Activated naive CD4-positive, alpha-beta T cell treated with anti-CD3 and anti-CD28 coated beads, Interleukin-2, amount 50 U/mL, for 72 hours (primary cell): ENCODE data around the gene LGALS16. TPM values are rescaled to one million over a fixed set of nuclear protein-coding genes. Genes with fewer than 3 reads are reported as not detected.
"Not testable (repeated sequence)": the region's sequence is repeated elsewhere in the genome, so short reads cannot be mapped to it uniquely, and the experiment has no call there.

ENCODE experiments used
- ATAC-seq, 2 donors: fragments of 150-1000 bp; cut with Tn5 transposase; 2 replicates each; pipeline ENCODE4 v1.10.0; 2021; ENCODE audit warnings: mild to moderate bottlenecking in 2 of 2, moderate library complexity in 2 of 2
- DNase-seq, 2 donors: peaks; one replicate each; pipeline ENCODE4 v3.0.0; 2021 to 2022; ENCODE audit warnings: low spot score in 2 of 2
- H3K27ac Mint-ChIP-seq, 2 donors: one replicate each; pipeline ENCODE4 v1.8.0; 2022; ENCODE audit warnings: mild to moderate bottlenecking in 2 of 2, mixed read lengths in 2 of 2
- H3K36me3 Mint-ChIP-seq, 2 donors: one replicate each; pipeline ENCODE4 v1.8.0; 2022; ENCODE audit warnings: mixed read lengths in 2 of 2
- H3K9me3 Mint-ChIP-seq, 2 donors: one replicate each; pipeline ENCODE4 v1.8.0; 2022; ENCODE audit warnings: mixed read lengths in 2 of 2
- total RNA-seq, 2 donors: library from RNA; stranded (reverse); gene quantifications; one replicate each; pipeline ENCODE4 v1.2.3, GENCODE V29; 2022

Gene LGALS16
- total RNA-seq: not detected

DNA sequence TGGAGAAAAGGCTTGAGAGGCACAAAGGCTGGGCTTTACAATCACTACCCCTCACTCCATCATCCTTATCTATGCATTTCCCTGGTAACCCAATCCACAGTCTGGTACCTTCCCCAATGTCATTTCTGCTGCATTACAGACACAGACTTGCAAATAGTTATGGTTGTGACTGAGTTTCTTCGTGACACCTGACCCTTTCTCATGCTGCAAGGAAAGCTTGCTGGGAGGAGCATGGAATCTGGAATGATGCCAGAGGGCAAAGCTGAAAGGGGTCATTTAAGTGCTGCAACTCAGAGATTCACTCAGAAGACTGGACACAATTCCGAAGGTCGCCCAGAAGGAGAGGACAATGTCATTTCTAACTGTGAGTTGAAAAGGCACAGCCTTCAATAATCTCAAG is at the start of gene LGALS16:
Gene LGALS16, plus strand, starts transcription at position 301 of the 400 bp plus-strand sequence. Its CDS starts 49 bp downstream, at position 350.
- Mint-ChIP-seq H3K36me3 (no peaks in the 10 kb centered on the region), H3K9me3 (no peaks in the 10 kb centered on the region), H3K27ac (no peak within 1 kb of the TSS)
- no peak for ATAC-seq
- no peak for DNase-seq

DNA sequence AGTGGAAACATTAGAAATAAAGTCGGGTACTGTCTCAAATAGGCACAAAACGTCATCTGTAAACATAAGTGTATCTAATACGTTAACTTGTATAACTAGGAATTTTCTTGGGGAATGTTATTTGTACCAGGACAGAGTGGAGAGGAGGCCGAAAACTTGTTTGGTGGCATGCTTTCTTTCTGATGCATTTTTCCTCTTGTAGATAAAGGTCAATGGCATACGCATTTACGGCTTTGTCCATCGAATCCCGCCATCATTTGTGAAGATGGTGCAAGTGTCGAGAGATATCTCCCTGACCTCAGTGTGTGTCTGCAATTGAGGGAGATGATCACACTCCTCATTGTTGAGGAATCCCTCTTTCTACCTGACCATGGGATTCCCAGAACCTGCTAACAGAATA is 48.7 kb upstream of the LGALS16 start:
- no peak for DNase-seq
- Mint-ChIP-seq H3K27ac (no peak overlapping the region), H3K9me3 (no peaks in the 10 kb centered on the region), H3K36me3 (no peaks in the 10 kb centered on the region)
- ATAC-seq: no peak

DNA sequence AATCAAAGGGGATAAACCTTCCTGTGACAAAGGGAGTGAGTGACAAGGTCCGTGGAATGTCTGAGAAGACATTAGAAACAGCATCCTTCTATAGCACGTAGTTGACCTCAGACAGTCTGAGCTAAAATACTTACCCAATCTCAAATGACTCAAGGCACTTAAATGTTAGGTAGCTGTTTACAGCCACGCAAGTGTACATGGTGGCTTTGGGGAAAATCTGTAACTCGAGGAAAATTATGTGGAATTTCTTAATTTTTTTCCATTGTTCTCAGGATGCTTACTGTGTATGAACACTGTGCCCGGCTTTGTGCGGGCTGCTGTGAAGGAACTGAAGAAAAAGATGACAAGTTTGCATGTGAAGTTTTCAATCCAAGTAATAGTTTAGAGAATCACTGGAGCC is 48.2 kb upstream of the LGALS16 start:
- Mint-ChIP-seq H3K27ac (no peak overlapping the region), H3K9me3 (peaks cover 1 to 2% of the 10 kb centered on the region in 2 donors), H3K36me3 (no peaks in the 10 kb centered on the region)
- DNase-seq: no peak
- no peak for ATAC-seq

GRCh38 chr19:39613597-39613996 is 42.1 kb upstream of the LGALS16 start:
- Mint-ChIP-seq H3K36me3 (peaks cover 7 to 8% of the 10 kb centered on the region in 2 donors), H3K9me3 (peaks cover 10 to 11% of the 10 kb centered on the region in 2 donors), H3K27ac (no peak overlapping the region)
- ATAC-seq: no peak
- no peak for DNase-seq

GRCh38 chr19:39617745-39618144 is 38.0 kb upstream of the LGALS16 start:
- Mint-ChIP-seq H3K27ac (no peak overlapping the region), H3K9me3 (peaks cover 6 to 8% of the 10 kb centered on the region in 2 donors), H3K36me3 (peaks cover 7 to 8% of the 10 kb centered on the region in 2 donors)
- ATAC-seq (no peak), DNase-seq (no peak)

GRCh38 chr19:39623946-39624345 is 31.8 kb upstream of the LGALS16 start:
- no peaks in the 10 kb centered on the region for H3K36me3 Mint-ChIP-seq
- ATAC-seq: no peak
- H3K9me3 Mint-ChIP-seq: no peaks in the 10 kb centered on the region
- DNase-seq: no peak
- no peak overlapping the region for H3K27ac Mint-ChIP-seq

DNA sequence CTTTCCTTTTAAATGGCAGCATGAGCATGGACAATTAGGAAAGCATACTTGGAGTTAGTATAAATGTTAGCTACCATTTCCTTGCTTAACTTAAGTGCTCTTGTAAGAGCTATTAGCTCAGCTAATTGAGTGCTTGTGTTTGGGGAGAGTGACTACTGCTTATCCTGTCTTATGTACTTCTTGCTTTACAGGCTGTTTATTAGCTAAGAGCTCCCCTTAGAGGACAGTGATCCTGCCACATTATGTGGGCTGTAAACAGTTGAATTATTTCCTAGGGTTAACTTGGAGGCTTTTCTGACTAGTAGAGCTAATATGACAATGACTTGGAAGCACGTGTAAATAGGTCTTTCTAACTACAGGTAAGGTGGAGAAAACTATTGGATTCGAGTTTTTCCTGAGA is 28.1 kb upstream of the LGALS16 start:
- DNase-seq, ATAC-seq, H3K27ac Mint-ChIP-seq, H3K9me3 Mint-ChIP-seq, H3K36me3 Mint-ChIP-seq: not testable (repeated sequence)

- no peak overlapping the region for H3K27ac Mint-ChIP-seq
- peaks cover 0 to 5% of the 10 kb centered on the region in 2 donors for H3K9me3 Mint-ChIP-seq
- DNase-seq: no peak
- no peak for ATAC-seq
- H3K36me3 Mint-ChIP-seq: peaks cover 5 to 6% of the 10 kb centered on the region in 2 donors
These were observed 24.5 kb upstream of the LGALS16 start for GRCh38 chr19:39631178-39631577.

- ATAC-seq: no peak
- peaks cover 6% of the 10 kb centered on the region in 2 donors for H3K36me3 Mint-ChIP-seq
- DNase-seq: no peak
- H3K9me3 Mint-ChIP-seq: peaks cover 0 to 5% of the 10 kb centered on the region in 2 donors
- H3K27ac Mint-ChIP-seq: no peak overlapping the region
These were observed 24.1 kb upstream of the LGALS16 start for GRCh38 chr19:39631626-39632025.

DNA sequence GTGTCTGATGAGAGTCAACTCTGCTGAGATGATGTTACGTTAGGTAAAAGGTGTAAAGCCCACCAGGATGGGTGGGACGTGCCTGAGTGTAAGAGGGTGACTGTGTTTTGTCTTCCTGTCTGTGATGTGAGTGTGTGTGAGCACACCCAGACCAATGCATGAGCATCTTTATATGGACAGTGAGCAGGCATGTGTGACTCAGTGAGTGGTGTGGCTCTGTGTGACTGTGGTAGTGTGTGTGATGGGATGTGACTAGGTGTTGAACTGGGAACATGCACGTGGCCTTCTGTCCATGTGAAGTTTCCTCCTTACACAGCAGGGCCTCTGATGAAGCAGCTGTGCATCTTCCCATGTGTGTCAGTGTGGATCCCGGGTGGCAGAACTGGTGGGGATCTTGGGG is 17.8 kb upstream of the LGALS16 start:
- H3K27ac Mint-ChIP-seq: no peak overlapping the region
- H3K36me3 Mint-ChIP-seq: peaks cover 6% of the 10 kb centered on the region in 2 donors
- DNase-seq: no peak
- peak; percentile 44 to 70 for ATAC-seq
- H3K9me3 Mint-ChIP-seq: peaks cover 0 to 5% of the 10 kb centered on the region in 2 donors

DNA sequence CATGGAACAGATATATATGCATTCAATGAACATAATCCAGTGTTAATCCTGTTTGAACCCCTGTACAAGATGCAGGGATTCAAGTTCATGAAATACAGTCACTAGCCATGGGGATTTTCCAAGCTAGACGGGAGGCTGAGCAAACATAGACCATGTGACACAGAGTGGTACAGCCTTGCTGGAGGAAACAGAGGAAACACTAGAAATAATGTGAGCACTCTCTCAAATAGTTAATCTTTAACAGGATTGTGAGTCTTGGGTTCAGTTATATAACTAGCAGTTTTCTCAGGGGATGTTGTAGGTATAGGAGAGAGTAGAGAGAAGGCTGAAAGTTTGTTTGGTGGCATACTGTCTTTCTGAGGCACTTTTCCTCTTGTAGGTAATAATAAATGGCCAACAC is 13.9 kb upstream of the LGALS16 start:
- no peak for DNase-seq
- no peak for ATAC-seq
- H3K36me3 Mint-ChIP-seq: no peaks in the 10 kb centered on the region

DNA sequence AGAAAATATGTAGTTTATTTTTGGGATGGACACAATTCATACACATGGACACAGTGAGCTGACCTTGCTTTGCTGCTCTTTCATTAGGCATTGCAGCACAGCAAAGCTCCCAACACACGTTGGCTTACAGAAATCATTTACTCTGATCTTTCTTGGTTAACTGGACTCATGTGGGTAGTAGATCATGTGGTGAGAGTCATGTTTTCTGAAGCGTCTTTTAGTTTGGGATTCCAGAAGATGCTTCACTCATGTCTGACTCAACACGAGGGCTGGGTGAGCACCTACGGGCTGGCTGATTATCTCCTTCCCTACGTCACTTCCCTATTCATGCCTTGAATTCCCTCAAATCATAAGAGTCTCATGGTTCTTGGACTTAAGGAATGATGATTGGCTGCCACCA is 12.1 kb upstream of the LGALS16 start:
- Mint-ChIP-seq H3K9me3 (peaks cover 0 to 4% of the 10 kb centered on the region in 2 donors), H3K36me3 (no peaks in the 10 kb centered on the region), H3K27ac (no peak overlapping the region)
- DNase-seq: no peak
- ATAC-seq: no peak

More for the DNA sequence above, 13.9 kb upstream of the LGALS16 start:
- Mint-ChIP-seq H3K9me3 (peaks cover 0 to 4% of the 10 kb centered on the region in 2 donors), H3K27ac (no peak overlapping the region)

GRCh38 chr19:39645800-39646411 is 9.8 kb upstream of the LGALS16 start:
- DNase-seq (peak in 1 of 2 donors; percentile 18), ATAC-seq (no peak)
- H3K27ac Mint-ChIP-seq: no peak overlapping the region
- H3K36me3 Mint-ChIP-seq: no peaks in the 10 kb centered on the region
- peaks cover 0 to 4% of the 10 kb centered on the region in 2 donors for H3K9me3 Mint-ChIP-seq

- H3K9me3 Mint-ChIP-seq: peaks cover 0 to 4% of the 10 kb centered on the region in 2 donors
- no peaks in the 10 kb centered on the region for H3K36me3 Mint-ChIP-seq
- DNase-seq: no peak
- no peak for ATAC-seq
- no peak overlapping the region for H3K27ac Mint-ChIP-seq
These were observed 7.8 kb upstream of the LGALS16 start for GRCh38 chr19:39647918-39648317.

- DNase-seq (no peak), ATAC-seq (no peak)
- H3K36me3 Mint-ChIP-seq: no peaks in the 10 kb centered on the region
- no peak overlapping the region for H3K27ac Mint-ChIP-seq
- no peaks in the 10 kb centered on the region for H3K9me3 Mint-ChIP-seq
These were observed 4.1 kb downstream of the LGALS16 start for GRCh38 chr19:39659791-39660190.

DNA sequence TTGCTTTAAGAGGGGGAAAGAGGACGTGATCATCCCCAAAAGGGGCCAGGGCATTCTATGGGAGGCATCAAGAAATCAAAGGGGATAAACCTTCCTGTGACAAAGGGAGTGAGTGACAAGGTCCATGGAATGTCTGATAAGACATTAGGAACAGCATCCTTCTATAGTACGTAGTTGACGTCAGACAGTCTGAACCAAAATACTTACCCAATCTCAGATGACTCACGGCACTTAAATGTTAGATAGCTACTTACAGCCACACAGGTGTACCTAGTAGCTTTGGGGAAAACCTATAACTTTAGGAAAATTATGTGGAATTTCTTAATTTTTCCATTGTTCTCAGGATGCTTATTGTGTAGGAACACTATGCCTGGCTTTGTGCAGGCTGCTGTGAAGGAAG is 4.9 kb downstream of the LGALS16 start:
- ATAC-seq (no peak), DNase-seq (no peak)
- Mint-ChIP-seq H3K27ac (no peak overlapping the region), H3K9me3 (peaks cover 0 to 2% of the 10 kb centered on the region in 2 donors), H3K36me3 (peaks cover 0 to 1% of the 10 kb centered on the region in 2 donors)

- DNase-seq: no peak
- Mint-ChIP-seq H3K36me3 (peaks cover 0 to 10% of the 10 kb centered on the region in 2 donors), H3K27ac (no peak overlapping the region), H3K9me3 (peaks cover 0 to 9% of the 10 kb centered on the region in 2 donors)
- ATAC-seq: peak; percentile 76 to 91
These were observed 5.9 kb downstream of the LGALS16 start for GRCh38 chr19:39661565-39661964.

DNA sequence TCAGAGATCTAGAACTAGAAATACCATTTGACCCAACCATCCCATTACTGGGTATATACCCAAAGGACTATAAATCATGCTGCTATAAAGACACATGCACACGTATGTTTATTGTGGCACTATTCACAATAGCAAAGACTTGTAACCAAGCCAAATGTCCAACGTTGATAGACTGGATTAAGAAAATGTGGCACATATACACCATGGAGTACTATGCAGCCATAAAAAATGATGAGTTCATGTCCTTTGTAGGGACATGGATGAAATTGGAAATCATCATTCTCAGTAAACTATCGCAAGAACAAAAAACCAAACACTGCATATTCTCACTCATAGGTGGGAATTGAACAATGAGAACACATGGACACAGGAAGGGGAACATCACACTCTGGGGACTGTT is 14.1 kb downstream of the LGALS16 start:
- Mint-ChIP-seq H3K9me3 (peaks cover 0 to 13% of the 10 kb centered on the region in 2 donors), H3K36me3 (peaks cover 0 to 15% of the 10 kb centered on the region in 2 donors)

More for the DNA sequence above, 14.1 kb downstream of the LGALS16 start:
- not testable (repeated sequence) for DNase-seq, ATAC-seq, H3K27ac Mint-ChIP-seq
